Type B pancreatic cell (in vitro differentiated cells): Measurements from ENCODE around the gene HTRA3. TPM values are rescaled to one million over a fixed set of nuclear protein-coding genes. Genes with fewer than 3 reads are reported as not detected.

Experiments used
- DNase-seq: peaks from one replicate; pipeline ENCODE4 v3.0.0; 2021; ENCODE audit warnings: mixed read lengths; ENCODE audit not compliant: unreplicated experiment; ENCODE audit errors: extremely low spot score
- H3K27ac Mint-ChIP-seq: 2 replicates; pipeline ENCODE4 v1.8.0; 2021; ENCODE audit warnings: mild to moderate bottlenecking, mixed read lengths
- H3K27me3 Mint-ChIP-seq: 2 replicates; pipeline ENCODE4 v1.8.0; 2021; ENCODE audit warnings: mixed read lengths
- H3K36me3 Mint-ChIP-seq: 2 replicates; pipeline ENCODE4 v1.8.0; 2021; ENCODE audit warnings: mixed read lengths
- H3K4me1 Mint-ChIP-seq: one replicate; pipeline ENCODE4 v1.8.0; 2021; ENCODE audit warnings: mixed read lengths; ENCODE audit not compliant: unreplicated experiment
- H3K4me3 Mint-ChIP-seq: 2 replicates; pipeline ENCODE4 v1.8.0; 2021; ENCODE audit warnings: mild to moderate bottlenecking, mixed read lengths
- H3K9me3 Mint-ChIP-seq: 2 replicates; pipeline ENCODE4 v1.8.0; 2021; ENCODE audit warnings: mixed read lengths
- CTCF ChIP-seq: fragments of 200-600 bp; sonication (generic); conservative IDR thresholded peaks from 2 replicates; pipeline ENCODE4 v1.5.0; 2021; ENCODE audit warnings: antibody characterized with exemption, mild to moderate bottlenecking
- total RNA-seq: library from RNA; stranded (reverse); gene quantifications from 2 replicates; pipeline ENCODE4 v1.2.1, GENCODE V29; 2021; ENCODE audit warnings: low replicate concordance

The HTRA3 gene
- total RNA-seq, 1 donor from 2014 or later: 4.4 TPM

DNA sequence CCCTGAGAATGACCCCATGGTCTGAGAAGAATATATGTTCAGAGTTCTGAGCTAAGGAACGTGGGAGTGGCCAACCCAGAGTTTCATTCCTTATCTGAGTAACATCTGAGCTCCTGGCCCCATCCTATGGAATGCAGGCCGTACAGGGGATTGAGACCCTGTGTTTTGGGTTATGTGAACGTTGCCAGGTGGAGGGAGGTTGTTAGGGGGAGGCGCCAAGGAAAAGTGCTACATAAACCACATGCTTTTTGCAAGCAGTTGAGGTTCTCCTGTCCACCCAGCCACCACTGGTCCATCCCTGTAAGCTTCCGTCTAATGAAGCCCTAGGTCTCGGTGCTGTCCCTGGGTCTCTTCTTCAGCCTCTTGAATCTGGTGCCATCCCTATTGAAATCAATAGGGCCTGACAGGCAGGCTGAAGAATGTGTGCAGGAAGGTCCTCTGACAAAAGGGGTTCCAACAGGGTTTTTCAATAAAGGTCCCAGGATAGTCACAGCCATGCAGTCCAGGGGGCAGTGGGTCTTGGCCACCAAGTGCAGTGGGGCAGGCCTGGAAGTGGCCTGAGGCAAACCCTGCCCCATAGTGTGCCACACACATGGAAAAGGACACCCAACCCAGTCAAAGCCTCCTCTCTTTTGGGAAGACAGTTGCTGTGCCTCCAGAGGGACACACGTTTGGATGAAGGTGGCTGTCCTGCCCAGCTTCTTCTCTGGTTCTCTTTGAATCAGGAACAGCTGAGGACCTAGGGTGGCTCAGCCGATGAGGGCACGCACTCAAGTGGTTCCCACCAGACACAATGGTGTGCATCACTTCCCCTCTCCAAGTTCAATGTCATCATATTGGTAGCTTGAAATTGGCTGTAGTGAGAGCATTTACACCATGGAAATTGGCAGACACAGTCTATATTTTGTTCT, 53.5 kb downstream of the HTRA3 start:
- no peak for TF ChIP-seq CTCF
- Mint-ChIP-seq H3K27me3 (no peaks in the 10 kb centered on the region), H3K9me3 (no peaks in the 10 kb centered on the region), H3K4me3 (no peak overlapping the region), H3K27ac (no peak overlapping the region), H3K4me1 (peaks cover under 1% of the 10 kb centered on the region), H3K36me3 (no peaks in the 10 kb centered on the region)
- peak; percentile 44 for DNase-seq

- peak; percentile 51 for DNase-seq
- no peaks in the 10 kb centered on the region for H3K36me3 Mint-ChIP-seq
These were observed 54.5 kb downstream of the HTRA3 start for GRCh38 chr4:8323947-8324555.

DNA sequence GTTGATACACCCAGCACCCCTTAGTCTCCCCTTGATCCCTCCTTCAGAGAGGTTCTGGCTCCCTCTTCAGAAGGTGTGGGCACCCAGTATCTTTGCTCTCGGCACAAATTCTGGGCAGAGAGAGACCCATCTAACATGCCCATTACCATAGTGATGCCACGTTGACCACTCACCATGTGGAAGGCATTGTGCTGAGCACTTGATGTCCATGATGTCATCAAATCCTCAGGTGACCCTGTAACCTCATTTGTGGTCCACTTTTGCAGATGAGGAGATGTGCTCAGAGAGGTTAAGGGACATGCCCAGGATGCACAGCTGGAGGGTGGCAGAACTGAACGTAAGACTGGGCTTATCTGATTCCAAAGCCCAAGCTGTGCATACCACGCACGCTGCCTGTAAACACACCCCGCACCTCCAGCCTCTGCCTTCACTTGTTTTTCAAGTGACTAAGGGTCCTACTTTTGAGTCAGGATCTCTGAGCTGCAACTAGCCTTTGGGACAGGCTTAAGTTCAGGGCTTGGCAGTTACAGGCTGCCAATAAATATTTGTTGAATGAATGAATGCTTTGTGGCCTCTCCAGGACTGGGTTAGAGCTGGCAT, 55.2 kb downstream of the HTRA3 start:
- H3K4me1 Mint-ChIP-seq: no peaks in the 10 kb centered on the region
- H3K27me3 Mint-ChIP-seq: no peaks in the 10 kb centered on the region
- H3K4me3 Mint-ChIP-seq: no peak overlapping the region
- no peak overlapping the region for H3K27ac Mint-ChIP-seq
- no peaks in the 10 kb centered on the region for H3K36me3 Mint-ChIP-seq
- DNase-seq: no peak
- no peak for TF ChIP-seq CTCF
- H3K9me3 Mint-ChIP-seq: no peaks in the 10 kb centered on the region

More at GRCh38 chr4:8323947-8324555, 54.5 kb downstream of the HTRA3 start:
- Mint-ChIP-seq H3K27me3 (no peaks in the 10 kb centered on the region), H3K9me3 (no peaks in the 10 kb centered on the region), H3K4me1 (no peaks in the 10 kb centered on the region), H3K27ac (no peak overlapping the region), H3K4me3 (no peak overlapping the region)
- TF ChIP-seq CTCF: no peak

GRCh38 chr4:8325291-8325973, 55.9 kb downstream of the HTRA3 start:
- no peak overlapping the region for H3K27ac Mint-ChIP-seq

More at GRCh38 chr4:8325291-8325973, 55.9 kb downstream of the HTRA3 start:
- Mint-ChIP-seq H3K27me3 (no peaks in the 10 kb centered on the region), H3K4me1 (no peaks in the 10 kb centered on the region), H3K4me3 (no peak overlapping the region), H3K36me3 (no peaks in the 10 kb centered on the region), H3K9me3 (no peaks in the 10 kb centered on the region)
- DNase-seq: no peak
- no peak for TF ChIP-seq CTCF
